Prostate gland (tissue), 2 donors: ENCODE data around the gene CACNA1I. TPM values are rescaled to one million over a fixed set of nuclear protein-coding genes. Genes with fewer than 3 reads are reported as not detected.

Experiments used
- DNase-seq: peaks from one replicate; pipeline ENCODE4 v3.0.0-alpha.2; 2019; ENCODE audit warnings: low spot score
- H3K27ac ChIP-seq, 2 donors: fragments of 200-600 bp; sonication (generic); 2 replicates each; pipeline ENCODE4 v1.5.1; 2017 to 2019
- H3K27me3 ChIP-seq: fragments of 200-600 bp; sonication (generic); replicated peaks from 2 replicates; pipeline ENCODE4 v1.5.1; 2019; ENCODE audit not compliant: insufficient read depth
- H3K36me3 ChIP-seq, 2 donors: fragments of 200-600 bp; sonication (generic); 1 replicate in 1 of 2; 2 replicates in 1 of 2; pipeline versions ENCODE4 v1.5.1 to v1.8.1; 2017 to 2019
- H3K4me1 ChIP-seq: fragments of 200-600 bp; sonication (generic); replicated peaks from 2 replicates; pipeline ENCODE4 v1.5.1; 2019
- H3K4me3 ChIP-seq, 2 donors: fragments of 200-600 bp; sonication (generic); 2 replicates each; pipeline ENCODE4 v1.5.1; 2017 to 2019
- H3K9me3 ChIP-seq: fragments of 200-600 bp; sonication (generic); 2 replicates; pipeline ENCODE4 v1.5.1; 2017
- POLR2A ChIP-seq: fragments of 450-650 bp; IDR thresholded peaks from one replicate; pipeline ENCODE4 v1.6.1; 2016; ENCODE audit warnings: antibody characterized with exemption, mild to moderate bottlenecking
- POLR2AphosphoS5 ChIP-seq: sonication (generic); formaldehyde crosslinking; IDR thresholded peaks from one replicate; pipeline ENCODE4 v1.6.1; 2017; ENCODE audit warnings: antibody characterized with exemption
- WGBS: methylation state at CpG from one replicate; pipeline ENCODE4 v1.1.5; 2018; 5-methylcytosine and 5-hydroxymethylcytosine counted together
- intact Hi-C: fragments of 100-400 bp; cut with DNase I; formaldehyde crosslinking; loops from one replicate; pipeline ENCODE4 v1.14.2; 2022
- total RNA-seq, 2 donors: library from RNA; depleted of rRNA; stranded (reverse); fragments of >200 nt; gene quantifications; one replicate each; pipeline ENCODE4 v1.1.0, GENCODE V29; 2016
- TF ChIP-seq, protein P1 (sequence below), 4 experiments: fragments of 200-600 bp in 2 of 4; fragments of 450-650 bp in 2 of 4; sonication (generic) in 2 of 4; IDR thresholded peaks; 1 replicate in 3 of 4; 2 replicates in 1 of 4; pipeline ENCODE4 v1.5.1; 2016 to 2019; ENCODE audit warnings: antibody characterized with exemption in 4 of 4, mild to moderate bottlenecking in 2 of 4, moderate library complexity in 2 of 4

Gene CACNA1I
- total RNA-seq, 2 donors from 2014 or later = 0.05 to 0.68 TPM

DNA sequence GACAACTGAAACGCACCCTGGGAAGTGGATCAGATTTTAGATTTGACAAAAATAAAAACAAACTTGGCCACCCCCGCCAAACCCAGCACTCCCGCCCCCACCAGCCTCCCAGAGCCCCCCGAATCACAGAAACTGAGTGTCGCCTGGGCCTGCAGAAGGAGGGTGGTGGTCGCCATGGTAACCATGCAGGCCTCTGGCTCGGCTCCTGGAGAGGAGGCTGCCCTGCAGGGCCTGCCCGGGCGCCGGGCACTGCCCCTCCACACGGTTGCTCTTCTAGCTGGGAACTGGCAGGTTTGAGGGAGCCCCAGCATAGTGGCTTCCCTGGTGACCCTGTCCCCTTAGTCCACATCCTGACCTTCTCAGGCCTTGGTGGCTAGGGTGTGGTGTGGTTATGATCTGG, 19.3 kb downstream of the CACNA1I start:
- H3K4me1 ChIP-seq = no peaks in the 10 kb centered on the region
- no peak overlapping the region for H3K27ac ChIP-seq
- H3K36me3 ChIP-seq = no peaks in the 10 kb centered on the region
- intact Hi-C loops = no loop called here
- no peak for DNase-seq
- no peak overlapping the region for H3K4me3 ChIP-seq
- TF ChIP-seq POLR2A (no peak), POLR2AphosphoS5 (no peak)
- TF ChIP-seq, protein P1, sequence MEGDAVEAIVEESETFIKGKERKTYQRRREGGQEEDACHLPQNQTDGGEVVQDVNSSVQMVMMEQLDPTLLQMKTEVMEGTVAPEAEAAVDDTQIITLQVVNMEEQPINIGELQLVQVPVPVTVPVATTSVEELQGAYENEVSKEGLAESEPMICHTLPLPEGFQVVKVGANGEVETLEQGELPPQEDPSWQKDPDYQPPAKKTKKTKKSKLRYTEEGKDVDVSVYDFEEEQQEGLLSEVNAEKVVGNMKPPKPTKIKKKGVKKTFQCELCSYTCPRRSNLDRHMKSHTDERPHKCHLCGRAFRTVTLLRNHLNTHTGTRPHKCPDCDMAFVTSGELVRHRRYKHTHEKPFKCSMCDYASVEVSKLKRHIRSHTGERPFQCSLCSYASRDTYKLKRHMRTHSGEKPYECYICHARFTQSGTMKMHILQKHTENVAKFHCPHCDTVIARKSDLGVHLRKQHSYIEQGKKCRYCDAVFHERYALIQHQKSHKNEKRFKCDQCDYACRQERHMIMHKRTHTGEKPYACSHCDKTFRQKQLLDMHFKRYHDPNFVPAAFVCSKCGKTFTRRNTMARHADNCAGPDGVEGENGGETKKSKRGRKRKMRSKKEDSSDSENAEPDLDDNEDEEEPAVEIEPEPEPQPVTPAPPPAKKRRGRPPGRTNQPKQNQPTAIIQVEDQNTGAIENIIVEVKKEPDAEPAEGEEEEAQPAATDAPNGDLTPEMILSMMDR (IDR thresholded peaks at IDR 0.05) = no peak
- no peaks in the 10 kb centered on the region for H3K9me3 ChIP-seq
- H3K27me3 ChIP-seq = no peaks in the 10 kb centered on the region
- WGBS = 48% methylated on average over 8 of the region's 11 CpGs

GRCh38 chr22:39592081-39593065, 21.8 kb downstream of the CACNA1I start:
- TF ChIP-seq POLR2A (no peak), POLR2AphosphoS5 (no peak)
- TF ChIP-seq, protein P1 (IDR thresholded peaks at IDR 0.05) = no peak
- 43% methylated on average over 32 of the region's 32 CpGs for WGBS
- intact Hi-C loops = no loop called here
- H3K27ac ChIP-seq = no peak overlapping the region
- DNase-seq = peak; percentile 33
- H3K36me3 ChIP-seq = no peaks in the 10 kb centered on the region
- no peaks in the 10 kb centered on the region for H3K27me3 ChIP-seq
- no peak overlapping the region for H3K4me3 ChIP-seq
- no peaks in the 10 kb centered on the region for H3K9me3 ChIP-seq
- H3K4me1 ChIP-seq = no peaks in the 10 kb centered on the region

GRCh38 chr22:39593066-39593930, 22.7 kb downstream of the CACNA1I start:
- Histone ChIP-seq H3K4me1 (no peaks in the 10 kb centered on the region), H3K4me3 (no peak overlapping the region), H3K9me3 (no peaks in the 10 kb centered on the region), H3K27me3 (no peaks in the 10 kb centered on the region), H3K27ac (no peak overlapping the region), H3K36me3 (no peaks in the 10 kb centered on the region)
- intact Hi-C loops = no loop called here
- WGBS = 58% methylated on average over 11 of the region's 12 CpGs
- no peak for DNase-seq
- no peak for TF ChIP-seq POLR2A

GRCh38 chr22:39593931-39594285, 23.4 kb downstream of the CACNA1I start:
- no peak for TF ChIP-seq POLR2A
- TF ChIP-seq POLR2AphosphoS5 = no peak
- TF ChIP-seq, protein P1 (IDR thresholded peaks at IDR 0.05) = no peak
- H3K36me3 ChIP-seq = no peaks in the 10 kb centered on the region
- no peak for DNase-seq
- no peak overlapping the region for H3K27ac ChIP-seq
- H3K27me3 ChIP-seq = no peaks in the 10 kb centered on the region
- 69% methylated on average over 6 of the region's 6 CpGs for WGBS
- intact Hi-C loops = no loop called here
- no peak overlapping the region for H3K4me3 ChIP-seq
- H3K9me3 ChIP-seq = no peaks in the 10 kb centered on the region
- no peaks in the 10 kb centered on the region for H3K4me1 ChIP-seq

DNA sequence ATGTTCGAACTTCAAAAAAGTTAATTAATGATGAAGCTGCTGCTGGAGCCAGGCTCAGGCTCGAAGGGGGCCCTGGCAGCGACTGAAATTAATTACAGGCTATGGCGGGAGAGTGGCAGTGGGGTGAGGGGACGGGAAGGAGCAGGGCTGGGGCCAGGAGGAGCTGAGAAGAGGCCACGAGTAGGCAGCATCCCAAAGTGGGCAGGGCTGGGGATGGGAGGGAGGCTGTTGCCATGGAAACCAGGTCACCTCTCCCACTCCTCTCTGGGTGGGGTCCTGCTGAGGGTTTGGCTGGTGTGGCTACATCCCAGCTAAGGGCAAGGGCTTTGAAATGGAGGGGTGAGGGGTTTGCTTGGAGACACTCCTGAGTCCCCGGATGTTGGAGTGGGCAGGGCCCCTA, 23.9 kb downstream of the CACNA1I start:
- DNase-seq = no peak
- H3K9me3 ChIP-seq = no peaks in the 10 kb centered on the region
- no peak overlapping the region for H3K4me3 ChIP-seq
- intact Hi-C loops = no loop called here
- TF ChIP-seq, protein P1 (IDR thresholded peaks at IDR 0.05) = no peak
- TF ChIP-seq POLR2A = no peak
- no peak for TF ChIP-seq POLR2AphosphoS5
- H3K27ac ChIP-seq = no peak overlapping the region
- H3K36me3 ChIP-seq = no peaks in the 10 kb centered on the region
- no peaks in the 10 kb centered on the region for H3K27me3 ChIP-seq
- H3K4me1 ChIP-seq = no peaks in the 10 kb centered on the region
- 68% methylated on average over 7 of the region's 7 CpGs for WGBS
